A673 (cell line): ENCODE measurements around the gene HPSE.

Experiments used
- EZH2 ChIP-seq: fragments of 200-600 bp; sonication (generic); IDR thresholded peaks from 2 replicates; pipeline ENCODE4 v1.6.1; 2017; ENCODE audit warnings: borderline replicate concordance, low read depth, mild to moderate bottlenecking, mixed read lengths, antibody characterized with exemption, low read length; ENCODE audit not compliant: poor library complexity, severe bottlenecking
- TF ChIP-seq, protein P1 (sequence below): fragments of 300-800, 200-600 bp; sonication (generic); conservative IDR thresholded peaks from 2 replicates; pipeline ENCODE4 v1.5.1; 2017; ENCODE audit warnings: low read depth, mild to moderate bottlenecking, antibody characterized with exemption, low read length, moderate library complexity, mixed read lengths

DNA sequence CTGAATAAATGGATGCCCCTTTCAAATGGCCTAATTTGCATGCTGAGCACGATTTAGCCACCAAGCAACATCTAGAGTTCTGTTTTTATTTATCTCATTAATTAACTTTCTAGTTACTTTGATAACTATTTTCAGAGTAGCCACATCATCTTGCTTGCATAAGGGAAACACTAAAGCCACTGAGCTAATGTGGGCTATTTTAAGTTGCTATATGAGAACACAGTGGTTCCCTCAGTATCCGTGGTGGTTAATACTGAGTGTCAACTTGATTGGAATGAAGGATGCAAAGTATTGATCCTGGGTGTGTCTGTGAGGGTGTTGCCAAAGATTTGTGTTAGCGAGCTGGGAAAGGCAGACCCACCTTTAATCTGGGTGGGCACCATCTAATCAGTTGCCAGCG is 25.4 kb upstream of the HPSE start:
- TF ChIP-seq, protein P1, sequence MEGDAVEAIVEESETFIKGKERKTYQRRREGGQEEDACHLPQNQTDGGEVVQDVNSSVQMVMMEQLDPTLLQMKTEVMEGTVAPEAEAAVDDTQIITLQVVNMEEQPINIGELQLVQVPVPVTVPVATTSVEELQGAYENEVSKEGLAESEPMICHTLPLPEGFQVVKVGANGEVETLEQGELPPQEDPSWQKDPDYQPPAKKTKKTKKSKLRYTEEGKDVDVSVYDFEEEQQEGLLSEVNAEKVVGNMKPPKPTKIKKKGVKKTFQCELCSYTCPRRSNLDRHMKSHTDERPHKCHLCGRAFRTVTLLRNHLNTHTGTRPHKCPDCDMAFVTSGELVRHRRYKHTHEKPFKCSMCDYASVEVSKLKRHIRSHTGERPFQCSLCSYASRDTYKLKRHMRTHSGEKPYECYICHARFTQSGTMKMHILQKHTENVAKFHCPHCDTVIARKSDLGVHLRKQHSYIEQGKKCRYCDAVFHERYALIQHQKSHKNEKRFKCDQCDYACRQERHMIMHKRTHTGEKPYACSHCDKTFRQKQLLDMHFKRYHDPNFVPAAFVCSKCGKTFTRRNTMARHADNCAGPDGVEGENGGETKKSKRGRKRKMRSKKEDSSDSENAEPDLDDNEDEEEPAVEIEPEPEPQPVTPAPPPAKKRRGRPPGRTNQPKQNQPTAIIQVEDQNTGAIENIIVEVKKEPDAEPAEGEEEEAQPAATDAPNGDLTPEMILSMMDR: no peak
- TF ChIP-seq EZH2: no peak
